KMS-11 (cell line): ENCODE data around the gene RPLP2.

Source experiments
- H2AFZ ChIP-seq: fragments of 200-600 bp; sonication (generic); 2 replicates; pipeline ENCODE4 v1.6.1; 2016; ENCODE audit warnings: antibody characterized with exemption, mixed run types, low read depth
- H3K27ac ChIP-seq: fragments of 200-600 bp; sonication (generic); 2 replicates; pipeline ENCODE4 v1.6.1; 2016; ENCODE audit warnings: mild to moderate bottlenecking, mixed run types
- H3K27me3 ChIP-seq: fragments of 200-600 bp; sonication (generic); 2 replicates; pipeline ENCODE4 v1.6.1; 2017; ENCODE audit warnings: mild to moderate bottlenecking, low read depth, mixed run types, moderate library complexity; ENCODE audit not compliant: insufficient read depth
- H3K36me3 ChIP-seq: fragments of 200-600 bp; sonication (generic); 2 replicates; pipeline ENCODE4 v1.6.1; 2017; ENCODE audit warnings: mild to moderate bottlenecking, mixed run types; ENCODE audit not compliant: insufficient read depth
- H3K4me1 ChIP-seq: fragments of 200-600 bp; sonication (generic); 2 replicates; pipeline ENCODE4 v1.6.1; 2016; ENCODE audit warnings: mild to moderate bottlenecking, low read depth, mixed run types; ENCODE audit not compliant: poor library complexity, severe bottlenecking
- H3K4me2 ChIP-seq: fragments of 200-600 bp; sonication (generic); 2 replicates; pipeline ENCODE4 v1.7.0; 2016; ENCODE audit warnings: mild to moderate bottlenecking, mixed run types
- H3K4me3 ChIP-seq: fragments of 200-600 bp; sonication (generic); IDR thresholded peaks from 2 replicates; pipeline ENCODE4 v1.6.1; 2017; ENCODE audit warnings: low read depth, low read length, mixed read lengths; ENCODE audit not compliant: insufficient read depth
- H3K79me2 ChIP-seq: fragments of 200-600 bp; sonication (generic); 2 replicates; pipeline ENCODE4 v1.6.1; 2016; ENCODE audit warnings: low read depth, mixed run types; ENCODE audit not compliant: insufficient read depth
- H3K9ac ChIP-seq: fragments of 200-600 bp; sonication (generic); 2 replicates; pipeline ENCODE4 v1.6.1; 2016; ENCODE audit warnings: mild to moderate bottlenecking, mixed run types
- H4K20me1 ChIP-seq: fragments of 200-600 bp; sonication (generic); 2 replicates; pipeline ENCODE4 v1.6.1; 2016; ENCODE audit warnings: mild to moderate bottlenecking, mixed run types; ENCODE audit not compliant: insufficient read depth
- CTCF ChIP-seq: fragments of 200-600 bp; sonication (generic); conservative IDR thresholded peaks from 2 replicates; pipeline ENCODE4 v1.6.1; 2017; ENCODE audit warnings: low read depth, mild to moderate bottlenecking, antibody characterized with exemption, low read length, moderate library complexity, mixed read lengths

The RPLP2 gene

GRCh38 chr11:794013-794765 is 15.6 kb upstream of the RPLP2 start:
- H3K4me1 ChIP-seq = peaks cover 17% of the 10 kb centered on the region

GRCh38 chr11:794766-795633 is 14.8 kb upstream of the RPLP2 start:
- no peak for TF ChIP-seq CTCF
- Histone ChIP-seq H3K27me3 (no peaks in the 10 kb centered on the region), H3K79me2 (0 out of 2 replicates have a peak, but pooled peaks cover 4% of the 10 kb centered on the region), H3K4me2 (peak overlapping the region; percentile 99), H3K9ac (no peak overlapping the region; the same call in 1 of the 2 replicates), H2AFZ (no peak overlapping the region), H3K36me3 (no peaks in the 10 kb centered on the region), H3K27ac (no peak overlapping the region), H3K4me3 (no peak overlapping the region), H3K4me1 (peaks cover 12% of the 10 kb centered on the region), H4K20me1 (no peaks in the 10 kb centered on the region)

More at GRCh38 chr11:794013-794765, 15.6 kb upstream of the RPLP2 start:
- no peak overlapping the region for H3K27ac ChIP-seq
- no peak for TF ChIP-seq CTCF
- no peak overlapping the region for H3K4me3 ChIP-seq
- no peak overlapping the region for H2AFZ ChIP-seq
- no peak overlapping the region for H3K4me2 ChIP-seq
- no peaks in the 10 kb centered on the region for H4K20me1 ChIP-seq
- H3K36me3 ChIP-seq = no peaks in the 10 kb centered on the region
- H3K9ac ChIP-seq = no peak overlapping the region
- H3K79me2 ChIP-seq = 0 out of 2 replicates have a peak, but pooled peaks cover 4% of the 10 kb centered on the region
- H3K27me3 ChIP-seq = no peaks in the 10 kb centered on the region

GRCh38 chr11:795634-796564 is 13.9 kb upstream of the RPLP2 start:
- H3K4me2 ChIP-seq = peak overlapping the region; percentile 99
- peak overlapping the region; percentile 55; the same call in 1 of the 2 replicates for H3K9ac ChIP-seq
- H4K20me1 ChIP-seq = no peaks in the 10 kb centered on the region
- peaks cover 12% of the 10 kb centered on the region for H3K4me1 ChIP-seq
- peak overlapping the region; percentile 50; the same call in 1 of the 2 replicates for H3K27ac ChIP-seq
- 0 out of 2 replicates have a peak, but pooled peaks cover 4% of the 10 kb centered on the region for H3K79me2 ChIP-seq
- H3K27me3 ChIP-seq = no peaks in the 10 kb centered on the region
- H3K36me3 ChIP-seq = no peaks in the 10 kb centered on the region
- H3K4me3 ChIP-seq = no peak overlapping the region
- H2AFZ ChIP-seq = no peak overlapping the region
- no peak for TF ChIP-seq CTCF
